Urinary bladder (tissue), 4 donors: ENCODE results near the gene CFAP157. TPM values are rescaled to one million over a fixed set of nuclear protein-coding genes. Genes with fewer than 3 reads are reported as not detected.

Experiments
- DNase-seq: peaks from one replicate; pipeline ENCODE4 v3.0.0-alpha.2; 2015; ENCODE audit errors: extremely low spot score
- H3K27ac ChIP-seq: one replicate; pipeline ENCODE4 v1.5.1; 2013; ENCODE audit warnings: low read depth, mild to moderate bottlenecking, moderate library complexity
- H3K36me3 ChIP-seq: one replicate; pipeline ENCODE4 v1.6.1; 2013; ENCODE audit warnings: mild to moderate bottlenecking, moderate library complexity; ENCODE audit not compliant: insufficient read depth
- H3K4me1 ChIP-seq: one replicate; pipeline ENCODE4 v1.6.1; 2013; ENCODE audit warnings: mild to moderate bottlenecking, moderate library complexity; ENCODE audit not compliant: insufficient read depth
- H3K4me3 ChIP-seq: one replicate; pipeline ENCODE4 v1.5.1; 2013; ENCODE audit warnings: low read depth, low read length
- WGBS: extraction: QIAGEN DNeasy Blood & Tissue Kit; methylation state at CpG from one replicate; pipeline ENCODE4 v1.1.7; 2013; 5-methylcytosine and 5-hydroxymethylcytosine counted together
- polyA plus RNA-seq: library from polyadenylated mRNA; stranded (reverse); fragments of 200-250 nt; gene quantifications from one replicate; pipeline ENCODE4 v1.2.3, GENCODE V29; 2013
- total RNA-seq: library from RNA; depleted of rRNA; stranded (reverse); fragments of >200 nt; gene quantifications from one replicate; pipeline ENCODE4 v1.2.3, GENCODE V29; 2014
- donor health status: healthy with polysubstance abuse.
- donor health status: healthy.

The CFAP157 gene
- total and polyA plus RNA-seq, 2 donors = 0.23 TPM; not detected in 1

GRCh38 chr9:127698985-127699670, 7.7 kb upstream of the CFAP157 start:
- DNase-seq = peak; percentile 93
- Histone ChIP-seq H3K4me3 (no peak overlapping the region), H3K27ac (no peak overlapping the region), H3K4me1 (no peaks in the 10 kb centered on the region), H3K36me3 (no peaks in the 10 kb centered on the region)
- 15% methylated on average over 41 of the region's 41 CpGs for WGBS

- Histone ChIP-seq H3K27ac (no peak overlapping the region), H3K4me3 (no peak overlapping the region), H3K4me1 (no peaks in the 10 kb centered on the region), H3K36me3 (no peaks in the 10 kb centered on the region)
- 96% methylated on average over 2 of the region's 2 CpGs for WGBS
- DNase-seq = no peak
Observed at GRCh38 chr9:127700140-127700539, 6.6 kb upstream of the CFAP157 start.

- Histone ChIP-seq H3K27ac (no peak overlapping the region), H3K4me1 (no peaks in the 10 kb centered on the region), H3K4me3 (no peak overlapping the region), H3K36me3 (no peaks in the 10 kb centered on the region)
- no peak for DNase-seq
- WGBS = 77% methylated on average over 5 of the region's 5 CpGs
Observed at GRCh38 chr9:127700594-127701255, 6.1 kb upstream of the CFAP157 start.

- H3K36me3 ChIP-seq = no peaks in the 10 kb centered on the region
- no peak for DNase-seq
- H3K4me3 ChIP-seq = no peak overlapping the region
- WGBS = 71% methylated on average over 9 of the region's 9 CpGs
- H3K4me1 ChIP-seq = no peaks in the 10 kb centered on the region
- H3K27ac ChIP-seq = no peak overlapping the region
Observed at GRCh38 chr9:127703289-127703946, 3.4 kb upstream of the CFAP157 start.

- Histone ChIP-seq H3K4me3 (no peak overlapping the region), H3K27ac (no peak overlapping the region), H3K4me1 (no peaks in the 10 kb centered on the region), H3K36me3 (no peaks in the 10 kb centered on the region)
- DNase-seq = no peak
- 79% methylated on average over 12 of the region's 12 CpGs for WGBS
Observed at GRCh38 chr9:127705577-127706379, 1.0 kb upstream of the CFAP157 start.

- H3K4me1 ChIP-seq = no peaks in the 10 kb centered on the region
- 58% methylated on average over 5 of the region's 5 CpGs for WGBS
- DNase-seq = no peak
- H3K27ac ChIP-seq = no peak overlapping the region
- H3K36me3 ChIP-seq = no peaks in the 10 kb centered on the region
- no peak overlapping the region for H3K4me3 ChIP-seq
Observed at GRCh38 chr9:127707766-127708165, 978 bp downstream of the CFAP157 start.

- no peaks in the 10 kb centered on the region for H3K36me3 ChIP-seq
- H3K4me1 ChIP-seq = no peaks in the 10 kb centered on the region
- H3K4me3 ChIP-seq = no peak overlapping the region
- 87% methylated on average over 8 of the region's 8 CpGs for WGBS
- no peak overlapping the region for H3K27ac ChIP-seq
- DNase-seq = no peak
Observed at GRCh38 chr9:127708952-127709587, 2.3 kb downstream of the CFAP157 start.

GRCh38 chr9:127710204-127710783, 3.5 kb downstream of the CFAP157 start:
- Histone ChIP-seq H3K4me3 (no peak overlapping the region), H3K36me3 (no peaks in the 10 kb centered on the region), H3K4me1 (no peaks in the 10 kb centered on the region), H3K27ac (no peak overlapping the region)
- no peak for DNase-seq
- 92% methylated on average over 10 of the region's 10 CpGs for WGBS

- Histone ChIP-seq H3K4me1 (no peaks in the 10 kb centered on the region), H3K36me3 (no peaks in the 10 kb centered on the region), H3K4me3 (no peak overlapping the region), H3K27ac (no peak overlapping the region)
- WGBS = 69% methylated on average over 9 of the region's 9 CpGs
- no peak for DNase-seq
Observed at GRCh38 chr9:127711226-127711701, 4.5 kb downstream of the CFAP157 start.

GRCh38 chr9:127711831-127712274, 5.1 kb downstream of the CFAP157 start:
- Histone ChIP-seq H3K4me3 (no peak overlapping the region), H3K4me1 (no peaks in the 10 kb centered on the region), H3K36me3 (no peaks in the 10 kb centered on the region), H3K27ac (no peak overlapping the region)
- WGBS = 78% methylated on average over 11 of the region's 11 CpGs
- no peak for DNase-seq

GRCh38 chr9:127712371-127712770, 5.6 kb downstream of the CFAP157 start:
- Histone ChIP-seq H3K36me3 (no peaks in the 10 kb centered on the region), H3K27ac (no peak overlapping the region), H3K4me1 (no peaks in the 10 kb centered on the region), H3K4me3 (no peak overlapping the region)
- 93% methylated on average over 11 of the region's 11 CpGs for WGBS
- DNase-seq = no peak

- 91% methylated on average over 10 of the region's 10 CpGs for WGBS
- DNase-seq = no peak
- H3K4me3 ChIP-seq = no peak overlapping the region
- H3K36me3 ChIP-seq = no peaks in the 10 kb centered on the region
- no peaks in the 10 kb centered on the region for H3K4me1 ChIP-seq
- H3K27ac ChIP-seq = no peak overlapping the region
Observed at GRCh38 chr9:127712867-127713266, 6.1 kb downstream of the CFAP157 start.
